ELR (cell line): ENCODE results near the gene PKP1.

ENCODE experiments used
- DNase-seq: peaks from one replicate; pipeline ENCODE4 v3.0.0-alpha.2; 2015; ENCODE audit warnings: low read depth

The PKP1 gene

DNA sequence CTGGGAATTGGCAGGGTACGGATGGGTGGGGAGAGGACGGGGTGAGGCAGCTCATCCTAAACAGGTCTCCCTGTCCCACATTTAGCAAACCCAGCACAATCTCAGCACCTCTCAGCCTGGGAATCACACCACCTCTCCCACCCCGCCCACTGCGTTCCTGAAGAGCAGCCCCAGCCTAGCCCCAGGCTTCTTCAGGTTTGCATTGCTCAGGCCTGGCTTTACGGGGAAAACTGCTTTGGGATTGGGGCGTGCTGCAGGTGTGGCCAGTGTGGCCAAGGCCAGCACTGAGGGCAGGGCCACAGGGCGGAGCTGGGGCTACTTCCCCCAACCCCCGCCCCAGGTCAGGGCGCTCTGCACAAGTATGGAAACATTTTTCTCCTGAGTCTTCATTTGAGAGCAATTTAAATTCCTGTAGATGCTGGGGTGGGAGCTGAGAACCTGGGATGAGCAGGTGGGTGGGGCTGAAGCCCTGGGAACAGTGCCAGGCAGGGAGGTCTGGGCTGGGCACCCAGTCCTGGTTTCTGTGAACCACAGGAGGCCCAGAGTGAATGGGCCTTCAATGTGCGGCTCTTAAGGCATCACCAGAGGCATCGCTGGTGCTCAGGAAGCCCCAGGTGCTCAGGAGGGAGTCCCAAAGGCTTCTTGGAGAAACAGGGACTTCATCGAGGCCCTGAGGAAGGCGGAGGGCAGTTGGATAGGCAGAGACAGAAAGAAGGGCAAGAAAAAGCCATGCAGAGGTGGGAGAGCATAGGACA, 70.1 kb downstream of the PKP1 start:
- no peak for DNase-seq

DNA sequence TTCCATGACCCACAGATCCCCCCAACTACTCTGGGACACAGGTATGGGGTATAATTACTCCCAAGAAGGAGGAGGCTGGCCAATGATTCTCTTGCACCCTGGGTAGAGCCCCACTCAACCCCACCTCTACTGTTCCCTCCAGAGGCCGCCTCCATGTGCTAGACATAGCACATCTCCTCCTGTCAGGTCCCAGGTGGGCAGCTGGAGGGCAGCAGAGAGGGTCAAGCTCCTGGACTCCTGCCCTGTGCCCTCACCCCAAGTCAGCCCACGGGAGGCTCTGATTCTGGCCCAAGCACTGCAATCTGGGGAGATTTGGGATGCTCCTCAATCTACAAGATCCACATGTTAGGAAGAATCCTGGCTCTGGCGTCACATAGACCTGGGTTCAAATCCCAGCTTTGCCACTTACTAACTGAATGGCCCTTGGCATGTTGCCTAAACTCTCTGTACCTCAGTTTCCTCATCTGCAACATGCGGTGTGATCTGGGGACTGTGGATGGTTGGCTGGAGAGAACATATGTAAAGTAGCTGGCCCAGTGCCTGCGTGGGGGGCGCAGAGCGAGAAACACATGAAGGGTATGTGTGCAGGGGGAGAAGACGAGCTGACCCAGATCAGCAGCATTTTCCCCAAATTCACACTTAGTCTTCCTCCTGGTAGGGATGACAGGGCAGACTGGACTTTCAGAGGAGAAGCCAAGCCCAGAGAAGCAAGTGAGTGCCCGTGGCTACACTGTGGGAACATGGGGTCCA, 71.0 kb downstream of the PKP1 start:
- DNase-seq, result no peak

- no peak for DNase-seq
Measured at GRCh38 chr1:201354901-201355295, 71.6 kb downstream of the PKP1 start.

- DNase-seq, result no peak
Measured at GRCh38 chr1:201355471-201355870, 72.2 kb downstream of the PKP1 start.

DNA sequence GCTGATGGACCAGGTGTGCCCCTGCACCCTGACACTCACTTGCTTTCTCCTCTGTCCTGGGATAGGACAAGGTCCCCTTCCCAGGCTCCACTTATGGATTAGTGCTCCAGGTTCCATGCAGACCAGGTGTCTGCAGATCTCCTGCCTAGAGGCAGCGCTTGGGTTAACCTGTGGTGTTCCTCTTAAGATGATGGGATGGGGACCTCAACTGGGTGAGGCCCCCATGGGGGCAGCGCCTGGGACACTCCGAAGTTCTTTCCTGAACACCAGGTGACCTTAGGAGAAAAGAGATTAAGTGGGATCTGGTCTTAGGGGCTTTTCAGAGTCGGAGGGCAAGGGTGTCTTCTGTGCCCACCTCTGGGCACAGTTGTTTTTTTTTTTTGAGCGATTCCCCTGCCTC, 72.9 kb downstream of the PKP1 start:
- DNase-seq, result no peak

DNA sequence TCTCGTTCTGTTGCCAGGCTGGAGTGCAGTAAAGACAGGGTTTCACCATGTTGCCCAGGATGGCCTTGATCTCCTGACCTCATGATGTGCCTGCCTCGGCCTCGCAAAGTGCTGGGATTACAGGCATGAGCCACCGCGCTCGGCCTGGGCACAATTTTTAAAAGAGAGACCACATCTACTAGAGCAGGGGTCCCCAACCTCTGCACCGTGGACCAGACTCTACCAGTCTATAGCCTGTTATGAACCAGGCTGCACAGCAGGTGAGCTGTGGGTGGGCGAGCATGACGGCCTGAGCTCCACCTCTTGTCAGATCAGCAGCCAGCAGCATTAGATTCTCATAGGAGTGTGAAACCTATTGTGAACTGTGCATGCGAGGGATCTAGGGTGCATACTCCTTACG, 73.4 kb downstream of the PKP1 start:
- DNase-seq, result no peak

DNA sequence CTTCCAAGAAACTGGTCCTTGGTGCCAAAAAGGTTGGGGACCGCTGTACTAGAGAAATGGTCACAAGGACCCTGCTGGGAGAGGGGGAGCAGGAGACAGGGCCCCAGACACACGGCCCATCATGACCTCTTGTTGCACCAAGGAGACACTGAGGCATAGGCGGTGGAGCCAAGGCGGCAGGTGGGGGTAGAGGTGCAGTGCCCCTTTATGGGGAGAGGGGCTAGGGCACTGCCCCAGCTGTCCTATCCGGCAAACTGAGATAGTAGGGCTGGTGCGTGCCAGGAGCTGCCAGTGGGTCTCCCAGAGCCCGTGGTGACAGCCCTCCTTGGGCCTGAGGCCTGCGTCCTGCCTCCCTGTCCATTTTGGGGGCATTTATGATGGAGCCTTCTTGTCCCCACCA, 73.9 kb downstream of the PKP1 start:
- no peak for DNase-seq

DNA sequence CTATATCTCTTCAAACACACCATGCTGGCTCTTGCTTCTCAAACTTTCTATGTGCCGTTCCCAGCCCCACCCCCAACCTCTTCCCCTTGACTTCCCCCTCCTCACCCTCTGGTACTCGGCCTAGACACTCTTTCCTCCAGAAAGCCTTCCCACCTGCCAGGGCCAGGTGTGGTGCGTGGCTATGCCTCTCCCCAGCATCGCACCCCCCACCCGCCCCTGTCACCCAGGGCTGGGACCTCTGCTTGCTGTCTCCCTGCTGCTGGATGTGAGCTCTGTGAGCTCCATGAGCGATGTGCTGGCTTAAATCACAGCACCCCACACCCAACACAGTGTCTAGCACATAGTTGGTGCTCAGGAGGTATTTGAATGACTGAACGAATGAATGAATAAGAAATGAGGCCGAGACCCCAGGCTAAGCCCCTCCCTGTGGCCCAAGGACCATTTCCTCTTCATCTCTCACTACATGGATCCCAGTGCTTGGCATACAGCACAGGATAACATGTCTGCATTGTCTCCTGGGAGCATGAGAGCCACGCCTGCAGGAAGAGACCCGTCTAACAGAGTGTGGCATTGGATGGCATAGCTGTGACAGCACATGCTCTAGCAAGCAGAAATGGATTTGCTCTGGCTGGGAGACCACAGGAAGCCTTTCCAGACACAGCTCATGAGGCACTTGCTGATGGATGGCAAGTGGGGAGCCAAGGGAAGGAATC, 74.5 kb downstream of the PKP1 start:
- DNase-seq, result no peak

GRCh38 chr1:201358596-201358995, 75.3 kb downstream of the PKP1 start:
- peak; percentile 24 for DNase-seq

DNA sequence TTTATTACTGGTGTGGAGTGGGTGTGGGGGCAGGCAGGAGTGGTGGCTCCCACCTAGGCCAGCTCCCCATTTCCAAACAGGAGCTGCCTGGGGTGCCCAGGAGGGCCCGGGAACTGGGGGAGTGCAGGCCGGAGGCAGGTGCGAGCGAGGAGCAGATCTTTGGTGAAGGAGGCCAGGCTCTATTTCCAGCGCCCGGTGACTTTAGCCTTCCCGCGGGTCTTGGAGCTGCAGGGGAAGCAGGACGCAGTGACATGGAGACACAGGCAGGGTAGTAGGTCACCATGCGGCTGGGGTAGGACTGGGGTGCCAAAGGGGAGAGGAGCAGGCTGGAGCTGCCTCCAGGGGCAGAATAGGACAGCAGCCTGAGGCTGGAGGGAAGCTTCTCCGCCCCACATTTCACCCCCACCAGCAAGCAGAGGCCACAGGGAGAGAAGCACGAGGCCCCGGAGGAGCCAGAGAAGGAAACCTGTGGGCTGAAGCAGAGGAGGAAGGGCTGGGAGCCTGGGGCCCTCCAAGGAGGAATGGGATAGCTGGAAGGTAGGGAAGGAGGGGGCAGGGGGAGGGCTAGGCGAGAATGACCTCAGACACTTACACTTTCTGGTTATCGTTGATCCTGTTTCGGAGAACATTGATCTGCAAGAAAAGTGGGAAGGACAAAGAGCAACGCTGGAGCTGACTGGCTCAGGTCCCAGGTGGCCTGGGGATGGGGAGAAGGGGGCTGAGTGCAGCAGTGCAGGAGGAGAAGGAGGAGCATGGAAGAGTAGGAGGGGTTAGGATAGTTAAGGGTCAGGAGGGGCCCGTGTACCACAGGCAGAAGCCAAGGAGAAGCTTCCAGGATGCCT, 75.9 kb downstream of the PKP1 start:
- DNase-seq, result no peak

- no peak for DNase-seq
Measured at GRCh38 chr1:201359873-201360210, 76.5 kb downstream of the PKP1 start.

GRCh38 chr1:201360486-201360885, 77.2 kb downstream of the PKP1 start:
- DNase-seq, result no peak

GRCh38 chr1:201360901-201361651, 77.8 kb downstream of the PKP1 start:
- no peak for DNase-seq

DNA sequence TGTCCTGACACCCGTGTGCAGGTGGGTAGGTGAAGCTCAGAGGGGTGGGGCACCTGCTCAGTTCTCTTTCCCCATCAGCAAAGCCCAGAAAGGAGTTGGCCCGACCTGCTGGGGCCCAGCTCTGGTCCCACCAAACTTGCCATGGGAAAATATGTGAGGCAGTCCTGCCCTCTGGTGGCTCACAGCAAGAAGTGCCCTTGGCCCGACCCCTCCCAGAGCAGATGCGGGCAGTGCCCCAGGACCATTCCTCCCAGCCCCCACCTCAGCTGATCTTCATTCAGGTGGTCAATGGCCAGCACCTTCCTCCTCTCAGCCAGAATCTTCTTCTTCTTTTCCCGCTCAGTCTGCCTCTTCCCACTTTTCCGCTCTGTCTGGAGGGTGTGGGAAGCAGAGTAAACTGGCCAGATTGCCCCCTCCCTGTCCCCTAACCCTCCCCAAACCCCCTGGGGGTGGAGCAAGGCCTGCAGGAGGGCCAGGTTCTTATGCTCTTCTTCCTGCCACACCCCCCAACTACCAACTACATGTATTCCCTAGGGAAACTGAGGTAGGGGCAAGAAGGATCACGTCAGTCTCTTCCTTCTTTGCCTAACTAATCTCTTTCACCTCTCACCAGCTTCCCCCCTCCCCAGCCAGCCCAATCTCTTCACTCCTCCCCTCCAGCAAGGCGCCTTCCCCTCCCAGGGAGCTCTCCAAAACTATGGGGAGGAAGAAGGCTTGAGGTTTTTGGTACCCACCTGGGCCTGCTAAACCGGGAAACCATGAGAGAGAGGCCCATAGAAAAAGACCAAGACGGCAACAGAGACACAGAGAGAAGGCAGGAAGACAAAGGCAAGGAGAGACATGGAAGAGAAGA, 78.6 kb downstream of the PKP1 start:
- DNase-seq, result peak; percentile 65

GRCh38 chr1:201362906-201363305, 79.6 kb downstream of the PKP1 start:
- DNase-seq, result no peak

DNA sequence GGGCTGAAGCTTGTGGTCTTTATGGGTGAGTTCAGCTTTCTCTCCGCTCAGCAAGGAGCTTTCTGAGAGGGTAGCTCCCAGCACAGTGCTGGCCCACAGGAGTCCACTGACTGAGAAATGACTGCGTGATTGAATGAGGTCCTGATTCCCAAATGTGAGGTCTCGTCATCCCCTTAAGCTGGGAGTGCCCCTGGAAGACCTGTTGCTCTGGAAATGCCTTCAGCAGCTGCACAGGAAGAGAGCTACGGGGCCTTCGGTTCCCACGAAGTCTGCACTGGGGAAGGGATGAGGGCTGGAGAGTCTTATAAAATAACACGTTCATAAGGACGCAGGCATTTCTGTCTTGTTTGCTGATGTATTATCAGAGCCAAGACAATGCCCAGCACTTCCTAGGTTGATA, 80.2 kb downstream of the PKP1 start:
- DNase-seq, result no peak

GRCh38 chr1:201364808-201365105, 81.5 kb downstream of the PKP1 start:
- no peak for DNase-seq

GRCh38 chr1:201365251-201365650, 81.9 kb downstream of the PKP1 start:
- no peak for DNase-seq

DNA sequence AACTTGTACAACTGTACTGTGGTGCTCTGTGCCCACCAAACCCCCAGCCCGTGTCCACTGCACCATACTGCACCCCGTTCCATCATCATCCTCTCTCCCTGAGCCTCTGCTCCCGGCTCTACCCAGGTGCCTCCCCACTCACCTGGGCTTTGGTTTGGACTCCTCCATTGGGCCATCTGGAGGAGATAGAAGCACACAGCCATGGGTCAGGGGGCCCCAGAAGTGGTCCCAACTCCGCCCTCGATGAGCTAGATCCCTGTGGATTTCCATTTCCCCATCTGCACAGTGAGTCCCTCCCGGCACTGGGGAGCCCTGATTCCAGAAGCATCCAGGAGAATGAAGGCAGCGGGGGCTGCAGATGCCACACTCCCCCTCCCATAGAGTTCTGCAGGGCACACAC, 83.4 kb downstream of the PKP1 start:
- no peak for DNase-seq

- DNase-seq, result no peak
Measured at GRCh38 chr1:201369209-201369608, 85.9 kb downstream of the PKP1 start.

DNA sequence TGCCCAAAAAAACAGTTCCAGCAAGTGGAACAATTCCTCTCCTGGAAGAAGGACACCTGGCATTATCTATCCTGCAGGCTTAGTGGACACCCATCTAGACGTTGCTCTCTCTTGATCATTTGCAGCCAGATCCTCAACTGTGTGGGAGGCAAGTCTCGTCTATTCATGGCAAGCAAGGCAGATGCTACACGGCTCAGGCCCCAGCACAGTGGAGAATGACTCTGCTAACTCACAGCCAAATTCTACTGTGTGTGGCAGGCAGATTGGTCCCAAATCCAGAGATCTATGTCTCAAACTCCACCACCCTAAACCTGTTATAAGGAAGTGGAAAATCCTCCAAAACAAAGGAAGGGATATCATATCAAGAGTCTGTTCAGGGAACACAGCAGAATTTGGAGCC, 87.2 kb downstream of the PKP1 start:
- no peak for DNase-seq
